HG02981 (cell line): ENCODE results near the gene CNTF.
A peak's percentile ranks its signal among the peaks of the same experiment; 100 is the strongest.

Experiments
- ATAC-seq: cut with Tn5 transposase; IDR thresholded peaks from one replicate; pipeline ENCODE4 v1.9.1; 2021; ENCODE audit warnings: mild to moderate bottlenecking, moderate library complexity; ENCODE audit not compliant: unreplicated experiment

The CNTF gene

GRCh38 chr11:58606930-58607714 is 15.3 kb upstream of the CNTF start:
- no peak for ATAC-seq

GRCh38 chr11:58608331-58608730 is 14.1 kb upstream of the CNTF start:
- ATAC-seq: no peak

- no peak for ATAC-seq
These were observed 12.7 kb upstream of the CNTF start for GRCh38 chr11:58609723-58610122.

GRCh38 chr11:58613228-58613627 is 9.2 kb upstream of the CNTF start:
- no peak for ATAC-seq

GRCh38 chr11:58615559-58615958 is 6.9 kb upstream of the CNTF start:
- no peak for ATAC-seq

- no peak for ATAC-seq
These were observed 5.9 kb upstream of the CNTF start for GRCh38 chr11:58616594-58616993.

- no peak for ATAC-seq
These were observed 4.4 kb upstream of the CNTF start for GRCh38 chr11:58617976-58618557.

GRCh38 chr11:58621586-58622262 is 741 bp upstream of the CNTF start:
- no peak for ATAC-seq

- no peak for ATAC-seq
These were observed 2.6 kb downstream of the CNTF start for GRCh38 chr11:58625086-58625485.

GRCh38 chr11:58625826-58626460 is 3.5 kb downstream of the CNTF start:
- no peak for ATAC-seq

- ATAC-seq: no peak
These were observed 4.5 kb downstream of the CNTF start for GRCh38 chr11:58626934-58627483.

- ATAC-seq: no peak
These were observed 6.0 kb downstream of the CNTF start for GRCh38 chr11:58628446-58628845.

- ATAC-seq: peak; percentile 54
These were observed 7.4 kb downstream of the CNTF start for GRCh38 chr11:58629857-58630256.

- no peak for ATAC-seq
These were observed 8.9 kb downstream of the CNTF start for GRCh38 chr11:58631378-58631777.

GRCh38 chr11:58632510-58632909 is 10.0 kb downstream of the CNTF start:
- ATAC-seq: no peak

GRCh38 chr11:58636587-58636986 is 14.1 kb downstream of the CNTF start:
- no peak for ATAC-seq

GRCh38 chr11:58637371-58637770 is 14.9 kb downstream of the CNTF start:
- no peak for ATAC-seq

- no peak for ATAC-seq
These were observed 16.6 kb downstream of the CNTF start for GRCh38 chr11:58639103-58639502.

GRCh38 chr11:58639669-58640068 is 17.2 kb downstream of the CNTF start:
- ATAC-seq: no peak

- no peak for ATAC-seq
These were observed 18.0 kb downstream of the CNTF start for GRCh38 chr11:58640386-58641023.

- ATAC-seq: no peak
These were observed 18.9 kb downstream of the CNTF start for GRCh38 chr11:58641341-58641740.
